Measurements from ENCODE around the gene PLEKHF1. TPM values are rescaled to one million over a fixed set of nuclear protein-coding genes. Genes with fewer than 3 reads are reported as not detected.

The PLEKHF1 gene
- total and polyA plus RNA-seq, 2 of the 8 experiments (the other 6 are each of a cell fraction or from before 2014, with no cell fraction given) = 11.1 to 18.4 TPM

DNA sequence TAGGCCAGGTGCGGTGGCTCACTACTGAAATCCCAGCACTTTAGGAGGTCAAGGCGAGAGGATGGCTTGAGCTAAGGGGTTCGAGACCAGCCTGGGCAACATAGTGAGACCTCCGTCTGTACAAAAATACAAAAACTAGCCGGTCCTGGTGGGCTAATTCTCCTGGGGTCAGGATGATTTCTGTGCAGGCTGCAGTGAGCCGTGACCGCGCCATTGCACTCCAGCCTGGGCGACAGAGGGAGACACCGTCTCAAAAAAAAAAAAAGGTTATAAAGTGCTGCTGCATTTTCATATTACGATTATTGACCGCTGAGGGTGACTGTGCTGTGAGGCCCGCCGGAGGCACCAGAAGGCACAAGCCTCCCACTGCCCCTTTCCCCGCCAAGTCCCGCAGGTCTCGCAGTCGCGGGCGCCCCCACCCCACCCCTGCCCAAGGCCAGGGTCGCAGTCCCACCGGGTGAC, 477 bp upstream of the PLEKHF1 start (continued):
- no peak for TF ChIP-seq TAF7 (optimal IDR thresholded peaks at IDR 0.05; ENCODE audit: borderline replicate concordance, low read depth, low read length)

All from H1 (cell line).